ENCODE data around the gene SRSF3.
"Not testable (repeated sequence)": the region's sequence is repeated elsewhere in the genome, so short reads cannot be mapped to it uniquely, and the experiment has no call there.

The SRSF3 gene

GRCh38 chr6:36577301-36577700 is 16.9 kb upstream of the SRSF3 start:
- DNase-seq (ENCODE audit: low read depth), result no peak
- H3K4me3 ChIP-seq (ENCODE audit: low read depth, low read length), result no peak overlapping the region
- TF ChIP-seq CTCF (IDR thresholded peaks at IDR 0.05; ENCODE audit: insufficient read depth, low read depth, low read length, missing control alignments), result no peak

- no peak for DNase-seq (ENCODE audit: low read depth)
- no peak for TF ChIP-seq CTCF (IDR thresholded peaks at IDR 0.05; ENCODE audit: insufficient read depth, low read depth, low read length, missing control alignments)
- no peak overlapping the region for H3K4me3 ChIP-seq (ENCODE audit: low read depth, low read length)
Observed at GRCh38 chr6:36578030-36578429, 16.1 kb upstream of the SRSF3 start.

- TF ChIP-seq CTCF (IDR thresholded peaks at IDR 0.05; ENCODE audit: insufficient read depth, low read depth, low read length, missing control alignments), result no peak
- H3K4me3 ChIP-seq (ENCODE audit: low read depth, low read length), result no peak overlapping the region
- no peak for DNase-seq (ENCODE audit: low read depth)
Observed at GRCh38 chr6:36578431-36578830, 15.7 kb upstream of the SRSF3 start.

GRCh38 chr6:36580184-36580526 is 14.0 kb upstream of the SRSF3 start:
- H3K4me3 ChIP-seq (ENCODE audit: low read depth, low read length), result no peak overlapping the region

GRCh38 chr6:36581716-36582115 is 12.4 kb upstream of the SRSF3 start:
- no peak overlapping the region for H3K4me3 ChIP-seq (ENCODE audit: low read depth, low read length)
- TF ChIP-seq CTCF (IDR thresholded peaks at IDR 0.05; ENCODE audit: insufficient read depth, low read depth, low read length, missing control alignments), result no peak
- no peak for DNase-seq (ENCODE audit: low read depth)

More at GRCh38 chr6:36580184-36580526, 14.0 kb upstream of the SRSF3 start:
- DNase-seq (ENCODE audit: low read depth), result no peak
- no peak for TF ChIP-seq CTCF (IDR thresholded peaks at IDR 0.05; ENCODE audit: insufficient read depth, low read depth, low read length, missing control alignments)

GRCh38 chr6:36586606-36587005 is 7.6 kb upstream of the SRSF3 start:
- DNase-seq (ENCODE audit: low read depth), result no peak
- no peak for TF ChIP-seq CTCF (IDR thresholded peaks at IDR 0.05; ENCODE audit: insufficient read depth, low read depth, low read length, missing control alignments)
- H3K4me3 ChIP-seq (ENCODE audit: low read depth, low read length), result no peak overlapping the region

- not testable (repeated sequence) for DNase-seq (ENCODE audit: low read depth)
Observed at GRCh38 chr6:36589025-36589400, 5.1 kb upstream of the SRSF3 start.

GRCh38 chr6:36590237-36590636 is 3.9 kb upstream of the SRSF3 start:
- H3K4me3 ChIP-seq (ENCODE audit: low read depth, low read length), result no peak overlapping the region
- DNase-seq (ENCODE audit: low read depth), result no peak
- no peak for TF ChIP-seq CTCF (IDR thresholded peaks at IDR 0.05; ENCODE audit: insufficient read depth, low read depth, low read length, missing control alignments)

More at GRCh38 chr6:36589025-36589400, 5.1 kb upstream of the SRSF3 start:
- H3K4me3 ChIP-seq (ENCODE audit: low read depth, low read length), result not testable (repeated sequence)
